HG03095 (cell line): ENCODE data around the gene KLK11.
"Not testable (repeated sequence)": the region's sequence is repeated elsewhere in the genome, so short reads cannot be mapped to it uniquely, and the experiment has no call there.

ENCODE experiments used
- ATAC-seq: cut with Tn5 transposase; IDR thresholded peaks from one replicate; pipeline ENCODE4 v1.9.1; 2021; ENCODE audit warnings: moderate library complexity; ENCODE audit not compliant: unreplicated experiment

The KLK11 gene

DNA sequence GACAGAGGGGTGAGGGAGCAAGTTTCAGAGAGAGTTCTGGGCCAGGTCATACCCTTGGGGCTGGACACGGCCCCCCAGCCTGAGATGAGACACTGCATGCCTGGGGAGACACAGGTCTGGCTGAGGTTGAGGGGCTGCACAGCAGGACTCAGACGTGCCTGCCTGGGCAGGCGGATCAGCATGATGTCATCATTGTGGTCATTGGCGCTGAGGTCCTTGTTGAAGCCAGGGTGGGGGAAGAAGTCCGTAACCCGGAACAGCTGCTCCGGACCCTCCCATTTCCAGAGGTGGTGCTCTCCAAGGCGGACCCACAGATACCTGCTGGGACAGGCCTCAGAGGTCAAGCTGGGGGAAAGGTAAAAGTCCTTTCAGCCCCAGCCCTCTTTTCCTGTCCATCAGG is 20.0 kb downstream of the KLK11 start:
- no peak for ATAC-seq

DNA sequence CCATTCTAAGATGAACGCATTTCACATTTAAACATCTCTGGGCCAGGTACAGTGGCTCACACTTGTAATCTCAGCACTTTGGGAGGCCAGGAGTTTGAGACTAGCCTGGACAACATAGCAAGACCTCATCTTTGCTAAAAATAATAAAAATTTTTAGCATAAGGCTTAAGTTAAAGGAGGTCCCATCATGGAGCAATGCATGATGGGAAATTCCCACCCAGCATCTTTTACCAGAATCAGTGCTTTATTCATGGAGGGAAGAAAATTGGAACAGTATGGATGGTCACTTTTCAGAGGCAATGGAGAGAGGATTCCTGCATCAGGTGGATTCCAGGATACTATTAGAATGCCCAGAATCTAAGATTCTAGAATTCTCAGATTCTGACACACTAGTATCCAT is 21.2 kb downstream of the KLK11 start:
- ATAC-seq: no peak

DNA sequence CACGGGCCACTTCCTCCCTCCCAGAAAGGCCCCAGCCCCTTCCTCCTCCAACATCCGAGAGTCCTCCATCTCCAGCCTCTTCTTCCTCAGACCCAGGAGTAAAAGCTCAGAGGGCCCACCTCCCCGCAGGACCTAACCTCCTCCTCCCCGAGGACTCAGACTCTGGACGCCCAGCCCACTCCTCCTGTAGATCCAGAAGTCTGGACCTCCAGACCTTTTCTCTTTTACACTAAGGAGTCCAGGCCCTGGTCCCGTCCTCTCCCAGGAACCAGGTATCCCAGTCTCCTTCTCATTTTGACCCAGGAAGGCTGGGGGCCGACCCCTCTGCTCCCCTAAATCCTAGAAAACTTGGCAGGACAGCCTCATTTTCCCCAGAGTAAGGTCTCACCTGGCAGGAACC is 23.1 kb downstream of the KLK11 start:
- no peak for ATAC-seq

DNA sequence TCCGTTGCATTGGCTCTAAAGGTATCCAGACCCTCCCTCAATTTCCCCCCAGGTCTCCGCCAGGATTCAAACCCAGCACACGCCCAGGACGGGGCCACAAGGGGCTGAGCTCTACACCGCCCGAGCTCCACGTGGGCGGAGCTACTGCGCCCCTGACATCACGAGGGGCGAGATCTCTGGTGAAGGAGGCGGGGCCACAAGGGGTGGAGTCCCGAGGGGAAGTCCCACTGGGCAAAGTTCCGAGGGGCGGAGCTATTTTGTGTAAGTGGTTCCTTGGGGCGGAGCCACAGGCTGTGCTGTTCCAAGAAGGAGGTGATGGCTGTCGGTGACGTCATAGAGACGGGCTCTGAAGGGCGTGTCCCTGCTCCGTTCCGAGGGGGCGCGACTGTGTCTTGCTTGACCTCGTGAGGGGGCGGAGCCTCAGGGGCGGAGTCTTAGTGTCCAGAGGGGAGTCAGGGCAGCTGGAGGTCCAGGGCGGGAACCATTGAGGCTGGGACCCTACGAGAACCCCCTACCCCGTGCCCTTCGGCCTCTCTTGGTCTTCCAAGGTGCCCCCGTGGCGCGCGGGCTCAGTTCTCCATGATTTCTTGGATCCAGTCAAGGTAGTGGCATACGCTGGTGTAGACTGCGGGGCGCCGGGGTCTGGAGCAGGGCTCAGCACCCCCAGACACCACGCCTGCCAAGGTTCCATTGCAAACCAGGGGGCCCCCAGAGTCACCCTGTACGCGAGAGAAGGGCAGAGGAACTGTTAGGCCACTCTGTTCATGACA is 23.7 kb downstream of the KLK11 start:
- ATAC-seq: no peak

DNA sequence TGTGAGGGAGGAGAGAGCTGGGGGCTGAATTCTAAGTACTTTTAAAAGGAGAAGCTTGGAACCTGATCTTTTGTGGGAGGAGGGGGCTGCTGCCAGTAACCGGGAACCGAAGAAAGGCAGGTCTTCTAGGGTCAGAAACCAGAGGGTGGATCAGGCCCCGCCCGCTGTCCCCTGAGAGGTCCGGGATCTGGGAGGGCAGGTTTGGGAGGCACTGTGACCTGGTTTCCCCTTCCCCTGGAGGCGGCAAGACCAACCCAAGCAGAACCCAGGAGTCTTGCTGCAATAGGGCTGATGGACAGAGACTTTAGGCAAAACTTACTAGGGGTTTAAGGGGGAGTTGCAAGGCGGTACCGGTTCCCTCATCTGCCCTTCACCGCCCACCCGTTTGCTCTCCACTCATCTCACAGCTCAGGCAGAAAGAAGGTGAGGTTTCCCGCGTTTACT is 24.3 kb downstream of the KLK11 start:
- ATAC-seq: no peak

DNA sequence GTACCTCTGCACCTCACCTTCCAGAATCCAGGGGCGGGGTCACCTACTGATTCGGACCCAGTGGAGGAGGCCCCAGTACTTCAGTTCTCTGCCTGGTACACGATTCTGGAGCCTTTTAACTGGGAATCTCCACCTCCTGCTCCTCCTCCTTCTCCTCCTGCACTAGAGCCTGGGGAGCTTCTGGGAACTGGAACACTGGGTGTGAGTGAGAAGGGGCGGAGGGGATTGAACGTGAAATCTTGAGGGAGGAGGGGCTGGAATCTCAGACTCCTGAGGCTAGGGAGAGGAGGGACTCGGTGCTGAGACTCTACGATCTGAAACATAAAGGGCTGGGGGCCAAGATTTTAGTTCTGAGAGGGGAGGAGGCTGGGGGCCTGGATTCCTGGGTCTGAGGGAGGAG is 24.9 kb downstream of the KLK11 start, which contains the start of gene KLK8:
Gene KLK8, minus strand, starts transcription at position 90 of the 400 bp plus-strand sequence. CDS start 437 bp downstream, outside the sequence.
- ATAC-seq: no peak

DNA sequence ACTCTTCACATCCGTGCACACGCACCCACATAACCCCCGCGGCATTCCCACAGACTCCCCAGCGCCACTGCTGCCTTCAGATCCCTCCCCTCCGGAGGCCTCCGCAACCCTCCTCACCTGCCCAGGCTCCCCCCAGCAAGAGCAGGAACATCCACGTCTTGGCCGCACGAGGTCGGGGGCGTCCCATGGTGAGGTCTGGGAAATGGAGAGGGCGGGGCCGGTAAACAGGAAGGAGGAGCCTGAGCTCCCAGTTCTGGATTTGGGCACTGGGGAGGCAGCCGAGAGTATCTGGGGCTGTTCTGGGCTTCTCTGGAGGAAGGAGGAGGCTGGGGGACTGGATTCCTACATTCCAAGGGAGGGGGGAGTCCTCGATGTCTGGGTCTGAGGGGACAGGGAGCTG is 25.4 kb downstream of the KLK11 start:
- ATAC-seq: no peak

DNA sequence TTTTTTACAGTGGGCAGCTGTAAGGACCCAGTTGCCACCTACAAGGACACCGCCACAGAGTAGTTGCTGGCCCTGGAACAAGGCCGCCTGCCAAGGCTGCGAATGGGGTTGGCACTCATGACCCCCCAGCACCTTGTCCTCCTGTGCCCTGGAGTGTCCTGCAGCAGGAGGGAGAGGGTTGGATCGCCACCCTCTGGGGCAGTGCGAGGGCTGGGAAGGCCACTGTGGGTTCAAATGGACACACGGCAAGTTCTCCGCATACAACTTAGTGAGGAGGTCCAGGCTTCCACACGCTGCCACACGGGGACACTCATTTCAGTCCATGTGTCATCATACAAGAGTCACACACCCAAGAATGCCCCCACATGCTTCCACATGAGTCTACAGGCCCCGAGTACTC is 26.0 kb downstream of the KLK11 start:
- ATAC-seq: no peak

DNA sequence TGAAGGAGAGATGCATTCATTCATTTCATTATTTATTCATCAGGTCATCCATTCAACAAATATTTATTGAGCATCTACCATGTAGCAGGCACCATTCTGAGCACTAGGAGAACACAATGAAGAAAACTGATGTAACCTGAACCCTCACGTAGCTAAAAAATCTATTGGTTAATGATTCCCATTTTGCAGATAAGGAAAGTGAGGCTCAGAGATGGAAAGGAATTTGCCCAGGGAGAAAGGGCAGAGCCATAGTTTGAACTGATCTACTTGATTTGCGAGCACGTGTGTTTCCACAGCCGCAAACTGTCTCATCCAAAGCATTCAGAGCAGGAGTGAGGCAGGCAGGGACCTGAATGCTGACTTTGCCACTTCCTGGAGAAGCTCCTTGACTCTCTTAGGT is 27.7 kb downstream of the KLK11 start:
- ATAC-seq: no peak

DNA sequence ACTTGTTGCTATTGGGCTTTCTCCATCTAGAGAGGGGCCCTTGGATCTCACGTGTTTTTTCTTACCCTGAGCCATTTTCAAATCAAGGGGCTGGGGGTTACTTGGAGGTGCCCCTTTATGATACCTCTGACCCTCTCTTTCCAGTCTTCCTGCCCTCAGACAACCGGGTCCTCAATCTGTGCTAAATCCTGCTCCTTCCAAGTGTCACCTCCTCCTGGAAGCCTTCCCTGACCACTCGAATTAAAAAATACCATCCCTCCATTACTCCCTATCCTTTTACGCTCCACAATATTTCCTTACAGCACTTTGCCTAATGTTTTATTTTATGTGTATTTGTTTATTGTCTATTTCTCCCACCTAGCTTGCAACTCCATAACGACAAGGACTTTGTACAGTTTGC is 28.4 kb downstream of the KLK11 start:
- ATAC-seq: no peak

DNA sequence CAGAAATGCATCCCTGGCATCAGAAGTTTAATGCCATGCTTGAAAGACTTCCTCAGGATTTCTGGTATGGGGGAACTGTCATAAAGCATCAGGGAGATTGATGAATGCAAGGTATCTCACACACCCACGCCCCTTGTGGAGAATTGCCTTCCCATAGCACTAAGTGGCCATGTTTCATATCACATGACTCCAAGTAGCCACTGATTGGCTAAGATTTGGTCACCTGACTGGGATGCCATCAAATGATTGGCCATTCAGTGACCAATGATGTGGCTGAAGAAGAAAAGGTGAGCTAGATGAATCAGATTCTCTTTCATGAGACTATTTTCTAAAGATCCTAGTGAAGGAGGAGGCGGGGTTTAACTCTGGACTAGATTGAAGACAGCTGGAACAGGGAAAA is 32.3 kb downstream of the KLK11 start:
- ATAC-seq: no peak

DNA sequence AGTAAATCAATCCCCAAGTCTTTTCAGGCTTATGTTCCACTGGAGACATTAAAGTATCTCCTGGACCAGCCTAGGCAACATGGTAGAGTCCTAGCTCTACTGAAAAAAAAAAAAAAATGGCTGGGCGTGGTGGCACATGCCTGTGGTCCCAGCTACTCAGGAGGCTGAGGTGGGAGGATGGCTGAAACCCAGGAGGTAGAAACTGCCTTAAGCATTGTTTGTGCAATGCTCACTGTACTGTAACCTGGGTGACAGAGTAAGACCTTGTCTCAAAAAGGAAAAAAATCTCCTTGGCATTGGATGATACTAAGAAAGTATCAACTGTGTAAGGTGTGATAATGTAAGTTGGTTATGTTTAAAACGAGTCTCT is 33.8 kb downstream of the KLK11 start:
- no peak for ATAC-seq

DNA sequence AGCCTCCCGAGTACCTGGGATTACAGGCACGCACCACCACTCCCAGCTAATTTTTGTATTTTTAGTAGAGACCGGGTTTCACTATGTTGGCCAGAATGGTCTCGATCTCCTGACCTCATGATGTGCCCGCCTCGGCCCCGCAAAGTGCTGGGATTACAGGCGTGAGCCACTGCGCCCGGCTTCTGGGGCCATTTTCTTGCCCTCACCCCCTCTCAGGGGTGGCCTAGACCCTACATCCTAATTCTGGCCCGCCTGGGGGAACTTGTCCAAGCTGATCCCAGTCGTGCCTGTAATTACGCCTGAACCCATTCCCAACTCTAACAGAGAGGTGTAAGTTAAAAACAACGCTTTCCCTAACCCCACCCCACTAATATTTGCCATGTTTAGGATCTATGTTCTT is 42.0 kb downstream of the KLK11 start:
- not testable (repeated sequence) for ATAC-seq

DNA sequence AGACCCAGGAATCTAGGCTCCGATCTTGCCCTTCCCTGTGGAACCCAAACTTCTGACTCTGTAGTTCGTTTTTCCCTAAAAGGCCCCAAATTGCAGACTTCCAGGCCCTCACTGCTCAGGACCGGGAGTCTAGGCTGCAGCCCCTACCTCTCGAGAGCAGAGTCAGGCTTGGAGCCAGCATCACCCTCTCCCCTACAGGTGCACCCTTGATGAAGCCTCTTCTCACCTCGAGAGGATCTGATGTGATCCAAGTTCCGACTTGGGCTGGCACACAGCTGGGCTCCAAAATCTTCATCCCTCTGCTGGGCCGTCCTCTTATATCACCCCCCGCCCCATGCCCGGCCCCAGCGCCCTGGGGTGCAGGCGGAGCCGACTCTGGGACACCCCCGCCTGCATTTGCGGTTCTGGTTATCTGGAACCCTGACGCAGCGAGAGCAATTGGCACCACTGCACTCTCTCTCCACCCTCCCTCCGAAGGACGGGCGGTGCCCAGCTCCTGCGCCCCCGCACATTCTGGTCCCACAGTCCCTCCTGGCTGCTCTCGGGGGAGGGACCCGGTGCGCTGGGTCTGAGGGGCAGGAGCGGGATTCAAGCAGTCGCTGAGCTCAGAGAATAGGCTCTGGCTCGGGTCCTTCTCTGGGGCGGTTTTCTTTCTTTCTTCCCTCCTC is 42.7 kb downstream of the KLK11 start, which contains the start of gene KLK7:
Gene KLK7, minus strand, starts transcription at position 293 of the 668 bp plus-strand sequence. CDS start 1,518 bp downstream, outside the sequence.
- no peak for ATAC-seq

DNA sequence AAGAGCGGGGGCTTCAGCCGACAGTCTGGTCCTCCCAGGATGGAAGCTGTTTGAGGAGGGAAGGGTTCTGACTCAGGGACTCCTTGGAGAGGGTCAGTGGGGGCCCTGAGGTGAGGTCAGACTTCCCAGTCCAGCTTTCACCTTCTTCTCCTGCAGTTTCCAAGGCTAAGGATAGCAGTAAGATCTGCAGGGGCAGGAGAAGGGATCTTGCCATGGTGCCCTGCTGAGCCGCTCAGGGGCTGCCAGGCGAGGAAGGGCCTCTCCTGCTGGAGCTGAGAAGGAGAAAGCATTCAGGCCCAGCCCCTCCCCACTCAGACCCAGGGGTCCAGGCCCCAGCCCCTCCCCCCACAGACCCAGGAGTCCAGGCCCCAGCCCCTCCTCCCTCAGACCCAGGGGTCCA is 44.2 kb downstream of the KLK11 start:
- ATAC-seq: no peak

DNA sequence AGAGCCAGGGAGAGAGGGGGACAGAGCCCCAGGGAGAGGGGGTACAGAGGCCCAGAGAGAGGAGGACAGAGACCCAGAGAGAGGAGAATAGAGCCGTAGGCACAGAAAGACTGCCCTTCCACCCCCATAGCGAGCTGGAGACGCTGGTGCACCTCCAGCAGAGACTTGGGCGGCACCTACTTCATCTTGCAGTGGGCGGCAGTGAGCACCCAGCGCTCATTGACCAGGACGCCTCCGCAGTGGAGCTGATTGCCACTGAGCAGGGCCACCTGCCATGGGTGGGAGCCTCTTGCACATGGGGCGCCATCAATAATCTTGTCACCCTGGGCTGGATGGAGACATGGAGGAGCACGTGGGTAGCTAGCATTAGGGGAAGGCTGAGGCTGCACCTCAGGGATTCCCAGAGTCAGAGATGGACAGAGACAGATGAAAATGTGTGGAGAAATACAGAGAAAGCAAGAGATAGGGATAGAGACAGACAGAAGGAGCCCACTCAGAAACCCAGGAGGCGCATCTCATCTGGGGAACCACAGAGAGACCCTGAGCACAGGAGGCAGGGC is 44.7 kb downstream of the KLK11 start:
- ATAC-seq: no peak

DNA sequence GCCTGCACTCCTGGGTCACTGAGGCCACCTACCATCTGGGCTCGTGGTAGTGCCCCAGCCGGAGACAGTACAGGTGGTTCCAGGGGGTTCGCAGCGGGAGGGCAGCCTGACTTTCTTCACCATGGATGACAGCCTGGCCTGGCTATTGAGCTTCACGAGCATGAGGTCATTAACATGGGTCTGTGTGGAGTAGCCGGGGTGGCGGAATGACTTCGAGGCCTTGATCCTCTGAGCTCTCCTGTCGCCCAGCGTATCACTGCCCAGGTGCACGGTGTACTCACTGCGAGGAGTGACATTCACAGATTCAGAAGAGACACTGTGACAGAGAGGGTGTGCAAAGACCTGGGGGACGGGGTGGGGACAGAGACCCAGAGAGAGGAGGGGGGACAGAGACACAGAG is 46.2 kb downstream of the KLK11 start:
- no peak for ATAC-seq

DNA sequence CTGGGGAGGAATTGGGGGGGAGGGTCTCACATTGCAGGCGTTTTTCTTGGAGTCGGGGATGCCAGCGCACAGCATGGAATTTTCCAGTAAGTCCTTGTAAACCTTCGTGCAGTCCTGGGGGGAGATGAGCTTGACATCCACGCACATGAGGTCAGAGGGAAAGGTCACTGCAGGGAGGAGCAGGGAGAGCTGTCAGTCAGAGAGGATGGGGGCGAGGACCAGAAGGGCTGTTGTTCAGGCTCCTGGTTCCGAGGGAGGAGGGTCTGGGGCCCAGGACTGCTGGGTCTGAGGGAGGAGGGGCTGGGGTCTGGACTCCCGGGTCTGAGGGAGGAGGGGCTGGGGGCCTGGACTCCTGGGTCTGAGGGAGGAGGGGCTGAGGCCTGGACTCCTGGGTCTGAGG is 46.7 kb downstream of the KLK11 start:
- ATAC-seq: no peak

DNA sequence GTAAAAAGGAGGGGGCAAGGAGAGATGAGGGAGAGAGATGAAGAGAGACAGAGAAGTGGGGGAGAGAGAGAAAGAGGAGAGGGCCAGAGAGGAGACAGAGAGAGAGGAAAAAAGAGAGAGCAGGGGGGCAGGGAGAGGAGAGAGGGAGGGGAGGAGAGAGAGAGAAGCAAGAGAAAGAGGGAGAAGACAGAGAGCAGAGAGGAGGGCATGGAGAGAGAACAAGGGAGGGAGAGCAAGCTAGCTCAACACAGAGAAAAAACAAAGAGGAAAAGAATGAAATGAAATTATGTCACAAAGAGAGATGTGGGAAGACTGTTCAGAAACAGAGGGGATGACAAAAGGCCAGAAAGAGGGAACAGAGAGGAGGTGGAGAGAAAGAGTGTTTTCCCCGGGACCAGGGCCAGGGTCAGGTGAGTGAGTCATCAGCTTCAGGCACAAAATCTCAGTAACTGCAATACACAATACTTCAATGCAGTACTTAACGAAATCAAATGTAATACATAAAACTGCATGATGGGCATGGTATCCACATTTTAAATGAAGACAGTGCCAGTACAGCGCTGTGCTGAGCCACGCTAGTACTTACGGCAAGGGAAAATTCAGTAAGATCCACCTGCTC is 47.5 kb downstream of the KLK11 start:
- no peak for ATAC-seq

DNA sequence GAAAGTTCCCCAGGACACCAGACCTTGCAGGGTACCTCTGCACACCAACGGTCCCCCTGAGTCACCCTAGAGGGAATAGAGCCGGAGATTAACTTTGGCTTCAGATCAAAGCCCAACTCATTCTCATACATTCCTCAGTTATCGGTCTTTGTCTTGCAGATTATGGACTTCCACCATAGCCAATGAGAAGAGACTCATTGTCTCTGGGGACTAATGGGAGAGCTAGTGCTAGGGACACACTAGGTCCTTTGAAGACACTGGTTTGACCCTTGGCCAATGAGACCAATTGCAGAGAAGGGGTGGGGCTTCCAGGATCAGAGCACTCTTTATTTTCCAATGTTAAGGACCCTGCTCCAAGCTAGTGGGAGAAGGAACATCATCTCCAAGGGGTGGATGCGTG is 48.8 kb downstream of the KLK11 start:
- no peak for ATAC-seq

DNA sequence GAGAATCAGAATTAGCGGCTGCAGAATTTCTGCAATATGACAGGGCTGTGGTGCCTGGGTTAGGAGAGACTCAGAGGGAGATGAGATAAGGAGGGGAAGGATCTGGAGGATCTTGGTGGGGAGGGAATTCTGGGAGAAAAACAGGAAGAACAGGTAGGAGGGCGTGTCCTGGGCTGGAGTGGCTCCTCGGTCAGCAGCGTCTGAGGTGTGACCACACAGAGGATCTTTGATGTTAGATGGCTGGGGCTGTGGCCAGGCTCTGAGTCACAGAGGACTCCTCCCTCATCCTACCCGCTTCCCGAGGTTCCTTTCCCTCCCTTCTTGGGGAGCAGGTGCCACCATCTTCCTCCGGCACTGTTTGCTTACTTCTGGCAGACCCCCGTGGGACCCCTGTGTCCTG is 50.6 kb downstream of the KLK11 start:
- no peak for ATAC-seq
